Keratinocyte (primary cell): Measurements from ENCODE around the gene FXYD2.

Experiments used
- CTCF ChIP-seq, 3 experiments: IDR thresholded peaks in 1 of 3; conservative IDR thresholded peaks in 1 of 3; optimal IDR thresholded peaks in 1 of 3; 2 replicates in 2 of 3; 3 replicates in 1 of 3; pipeline versions ENCODE3 to v1.5.1; 2011; ENCODE audit warnings: low read length in 3 of 3, mild to moderate bottlenecking in 3 of 3, moderate library complexity in 2 of 3, control low read depth in 1 of 3, inconsistent platforms in 1 of 3; ENCODE audit not compliant: insufficient read depth in 2 of 3; ENCODE audit errors: extremely low read depth in 1 of 3
- EZH2 ChIP-seq: IDR thresholded peaks from one replicate; pipeline ENCODE4 v1.6.1; 2012; ENCODE audit warnings: inconsistent platforms, mild to moderate bottlenecking, low read length, moderate library complexity

- no peak for TF ChIP-seq CTCF (optimal IDR thresholded peaks at IDR 0.05 in 1 of 3, IDR thresholded peaks at IDR 0.05 in 1 of 3, conservative IDR thresholded peaks at IDR 0.05 in 1 of 3; ENCODE audit: extremely low read depth in 1 of 3, insufficient read depth in 2 of 3, low read length in 3 of 3)
- TF ChIP-seq EZH2, result no peak
These were observed 30.4 kb downstream of the FXYD2 start for GRCh38 chr11:117794135-117794534.
